Kidney epithelial cell (primary cell): Measurements from ENCODE around the gene FAM118A. TPM values are rescaled to one million over a fixed set of nuclear protein-coding genes. Genes with fewer than 3 reads are reported as not detected.

Experiments
- DNase-seq: peaks from one replicate; pipeline ENCODE4 v3.0.0-alpha.2; 2010; ENCODE audit warnings: low read depth
- H3K27me3 ChIP-seq: 2 replicates; pipeline ENCODE4 v1.6.0; 2011; ENCODE audit warnings: low read length; ENCODE audit not compliant: control insufficient read depth, insufficient read depth
- H3K36me3 ChIP-seq: 2 replicates; pipeline ENCODE4 v1.5.1; 2011; ENCODE audit warnings: low read length; ENCODE audit not compliant: control insufficient read depth, insufficient read depth
- H3K4me3 ChIP-seq: 2 replicates; pipeline ENCODE4 v1.5.1; 2011; ENCODE audit warnings: low read depth, mild to moderate bottlenecking, control low read depth, low read length
- CTCF ChIP-seq: IDR thresholded peaks from 2 replicates; pipeline ENCODE4 v1.5.1; 2011; ENCODE audit warnings: mild to moderate bottlenecking, moderate library complexity, low read length, control low read depth, inconsistent platforms; ENCODE audit not compliant: insufficient read depth, poor library complexity, severe bottlenecking
- total RNA-seq: library from RNA; depleted of rRNA; stranded (reverse); fragments of >200 nt; gene quantifications from 2 replicates; pipeline ENCODE4 v1.2.3, GENCODE V29; 2015

The FAM118A gene
- total RNA-seq, 1 donor from 2014 or later: 15.3 TPM

- Histone ChIP-seq H3K36me3 (no peaks in the 10 kb centered on the region), H3K4me3 (peak overlapping the region; percentile 90), H3K27me3 (no peaks in the 10 kb centered on the region)
- TF ChIP-seq CTCF: no peak
- no peak for DNase-seq
These were observed 1.3 kb downstream of the FAM118A start for GRCh38 chr22:45310977-45311531.

- no peak for TF ChIP-seq CTCF
- DNase-seq: no peak
These were observed 2.7 kb downstream of the FAM118A start for GRCh38 chr22:45312415-45312814.

GRCh38 chr22:45312856-45313255 lies 3.1 kb downstream of the FAM118A start:
- Histone ChIP-seq H3K36me3 (no peaks in the 10 kb centered on the region), H3K4me3 (no peak overlapping the region), H3K27me3 (no peaks in the 10 kb centered on the region)
- DNase-seq: no peak
- TF ChIP-seq CTCF: no peak

More at GRCh38 chr22:45312415-45312814, 2.7 kb downstream of the FAM118A start:
- Histone ChIP-seq H3K27me3 (no peaks in the 10 kb centered on the region), H3K36me3 (no peaks in the 10 kb centered on the region), H3K4me3 (no peak overlapping the region)

- no peak for TF ChIP-seq CTCF
- no peak for DNase-seq
- no peaks in the 10 kb centered on the region for H3K27me3 ChIP-seq
- no peak overlapping the region for H3K4me3 ChIP-seq
- H3K36me3 ChIP-seq: no peaks in the 10 kb centered on the region
These were observed 4.5 kb downstream of the FAM118A start for GRCh38 chr22:45314054-45314721.

- no peak overlapping the region for H3K4me3 ChIP-seq
- no peak for DNase-seq
- TF ChIP-seq CTCF: no peak
- no peaks in the 10 kb centered on the region for H3K27me3 ChIP-seq
- no peaks in the 10 kb centered on the region for H3K36me3 ChIP-seq
These were observed 5.1 kb downstream of the FAM118A start for GRCh38 chr22:45314786-45315185.
